ENCODE results near the gene DHCR7. TPM values are rescaled to one million over a fixed set of nuclear protein-coding genes. Genes with fewer than 3 reads are reported as not detected.

DHCR7 gene
- total RNA-seq, 1 donor from 2014 or later = 145 TPM

- H3K27ac Mint-ChIP-seq (ENCODE audit: unreplicated experiment) = no peak overlapping the region
- TF ChIP-seq, protein P1, sequence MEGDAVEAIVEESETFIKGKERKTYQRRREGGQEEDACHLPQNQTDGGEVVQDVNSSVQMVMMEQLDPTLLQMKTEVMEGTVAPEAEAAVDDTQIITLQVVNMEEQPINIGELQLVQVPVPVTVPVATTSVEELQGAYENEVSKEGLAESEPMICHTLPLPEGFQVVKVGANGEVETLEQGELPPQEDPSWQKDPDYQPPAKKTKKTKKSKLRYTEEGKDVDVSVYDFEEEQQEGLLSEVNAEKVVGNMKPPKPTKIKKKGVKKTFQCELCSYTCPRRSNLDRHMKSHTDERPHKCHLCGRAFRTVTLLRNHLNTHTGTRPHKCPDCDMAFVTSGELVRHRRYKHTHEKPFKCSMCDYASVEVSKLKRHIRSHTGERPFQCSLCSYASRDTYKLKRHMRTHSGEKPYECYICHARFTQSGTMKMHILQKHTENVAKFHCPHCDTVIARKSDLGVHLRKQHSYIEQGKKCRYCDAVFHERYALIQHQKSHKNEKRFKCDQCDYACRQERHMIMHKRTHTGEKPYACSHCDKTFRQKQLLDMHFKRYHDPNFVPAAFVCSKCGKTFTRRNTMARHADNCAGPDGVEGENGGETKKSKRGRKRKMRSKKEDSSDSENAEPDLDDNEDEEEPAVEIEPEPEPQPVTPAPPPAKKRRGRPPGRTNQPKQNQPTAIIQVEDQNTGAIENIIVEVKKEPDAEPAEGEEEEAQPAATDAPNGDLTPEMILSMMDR (IDR thresholded peaks at IDR 0.05; ENCODE audit: partially characterized antibody, unreplicated experiment) = no peak
Observed at GRCh38 chr11:71474141-71474770, 26.1 kb upstream of the DHCR7 start.

GRCh38 chr11:71473793-71474080 is 25.5 kb upstream of the DHCR7 start:
- Mint-ChIP-seq H3K27me3 (ENCODE audit: unreplicated experiment) (no peaks in the 10 kb centered on the region), H3K9me3 (ENCODE audit: unreplicated experiment) (peaks cover 4% of the 10 kb centered on the region), H3K4me1 (ENCODE audit: low read depth, unreplicated experiment) (peaks cover 4% of the 10 kb centered on the region), H3K36me3 (ENCODE audit: unreplicated experiment) (peaks cover 10% of the 10 kb centered on the region), H3K4me3 (ENCODE audit: unreplicated experiment) (no peak overlapping the region), H3K27ac (ENCODE audit: unreplicated experiment) (no peak overlapping the region)
- TF ChIP-seq, protein P1 (IDR thresholded peaks at IDR 0.05; ENCODE audit: partially characterized antibody, unreplicated experiment) = no peak
- DNase-seq = no peak

More at GRCh38 chr11:71474141-71474770, 26.1 kb upstream of the DHCR7 start:
- Mint-ChIP-seq H3K4me1 (ENCODE audit: low read depth, unreplicated experiment) (peaks cover 4% of the 10 kb centered on the region), H3K36me3 (ENCODE audit: unreplicated experiment) (peaks cover 4% of the 10 kb centered on the region), H3K27me3 (ENCODE audit: unreplicated experiment) (no peaks in the 10 kb centered on the region), H3K9me3 (ENCODE audit: unreplicated experiment) (no peaks in the 10 kb centered on the region), H3K4me3 (ENCODE audit: unreplicated experiment) (no peak overlapping the region)
- no peak for DNase-seq

DNA sequence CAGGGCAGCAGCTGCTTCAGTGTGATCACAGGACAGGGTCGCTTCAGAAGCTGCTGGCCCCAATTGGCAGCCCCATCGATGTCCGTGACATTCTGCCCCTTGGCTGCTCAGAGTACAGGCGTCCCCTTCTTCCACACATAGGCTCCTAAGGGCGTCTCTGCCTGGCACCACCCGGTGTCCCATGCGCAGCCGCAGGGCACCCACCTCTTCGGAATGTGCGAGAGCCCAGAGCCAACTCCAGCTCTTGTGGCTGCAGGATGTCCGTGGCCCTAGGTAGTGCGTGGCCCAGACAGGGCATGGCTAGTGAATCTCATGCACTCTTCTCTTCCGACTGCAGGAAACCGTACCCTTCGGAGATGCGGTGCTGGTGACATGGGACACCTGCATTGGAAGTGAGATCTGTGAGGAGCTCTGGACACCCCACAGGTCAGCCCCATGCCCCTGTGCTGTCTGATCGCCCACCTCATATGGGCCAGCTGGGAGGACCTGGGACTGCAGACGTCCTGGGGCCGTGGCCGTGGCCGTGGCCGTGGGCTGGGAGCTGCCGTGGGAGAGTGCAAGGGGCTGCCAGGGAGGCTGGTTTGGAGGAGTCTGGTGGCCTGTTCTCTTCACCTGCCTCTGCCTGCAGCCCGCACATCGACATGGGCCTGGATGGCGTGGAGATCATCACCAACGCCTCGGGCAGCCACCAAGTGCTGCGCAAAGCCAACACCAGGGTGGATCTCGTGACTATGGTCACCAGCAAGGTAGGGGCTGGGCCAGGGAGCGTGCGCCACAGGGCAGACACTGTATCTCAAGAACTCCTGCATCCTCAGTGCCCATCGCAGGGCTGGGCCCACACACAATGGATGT is 25.0 kb upstream of the DHCR7 start:
- TF ChIP-seq, protein P1 (IDR thresholded peaks at IDR 0.05; ENCODE audit: partially characterized antibody, unreplicated experiment) = no peak
- Mint-ChIP-seq H3K27ac (ENCODE audit: unreplicated experiment) (no peak overlapping the region), H3K4me3 (ENCODE audit: unreplicated experiment) (no peak overlapping the region), H3K9me3 (ENCODE audit: unreplicated experiment) (peaks cover 4% of the 10 kb centered on the region), H3K27me3 (ENCODE audit: unreplicated experiment) (no peaks in the 10 kb centered on the region), H3K4me1 (ENCODE audit: low read depth, unreplicated experiment) (peaks cover 4% of the 10 kb centered on the region), H3K36me3 (ENCODE audit: unreplicated experiment) (peaks cover 15% of the 10 kb centered on the region)
- no peak for DNase-seq

GRCh38 chr11:71472357-71472885 is 24.2 kb upstream of the DHCR7 start:
- Mint-ChIP-seq H3K9me3 (ENCODE audit: unreplicated experiment) (peaks cover 4% of the 10 kb centered on the region), H3K27me3 (ENCODE audit: unreplicated experiment) (no peaks in the 10 kb centered on the region), H3K4me3 (ENCODE audit: unreplicated experiment) (no peak overlapping the region), H3K36me3 (ENCODE audit: unreplicated experiment) (peaks cover 19% of the 10 kb centered on the region), H3K27ac (ENCODE audit: unreplicated experiment) (no peak overlapping the region), H3K4me1 (ENCODE audit: low read depth, unreplicated experiment) (peaks cover 4% of the 10 kb centered on the region)
- no peak for DNase-seq
- TF ChIP-seq, protein P1 (IDR thresholded peaks at IDR 0.05; ENCODE audit: partially characterized antibody, unreplicated experiment) = no peak

GRCh38 chr11:71470946-71471345 is 22.8 kb upstream of the DHCR7 start:
- Mint-ChIP-seq H3K27ac (ENCODE audit: unreplicated experiment) (no peak overlapping the region), H3K27me3 (ENCODE audit: unreplicated experiment) (no peaks in the 10 kb centered on the region), H3K36me3 (ENCODE audit: unreplicated experiment) (peaks cover 30% of the 10 kb centered on the region), H3K9me3 (ENCODE audit: unreplicated experiment) (peaks cover 4% of the 10 kb centered on the region), H3K4me3 (ENCODE audit: unreplicated experiment) (no peak overlapping the region), H3K4me1 (ENCODE audit: low read depth, unreplicated experiment) (peaks cover 2% of the 10 kb centered on the region)
- TF ChIP-seq, protein P1 (IDR thresholded peaks at IDR 0.05; ENCODE audit: partially characterized antibody, unreplicated experiment) = no peak
- DNase-seq = no peak

All from glutamatergic neuron (in vitro differentiated cells).